Neural crest cell (in vitro differentiated cells): ENCODE results near the gene GNG14. TPM values are rescaled to one million over a fixed set of nuclear protein-coding genes. Genes with fewer than 3 reads are reported as not detected.
A peak's percentile ranks its signal among the peaks of the same experiment; 100 is the strongest.

Source experiments
- DNase-seq: peaks from one replicate; pipeline ENCODE4 v3.0.0; 2021; ENCODE audit warnings: low read depth, mixed read lengths, low spot score
- H3K27ac Mint-ChIP-seq: one replicate; pipeline ENCODE4 v1.8.0; 2021; ENCODE audit warnings: mild to moderate bottlenecking, mixed read lengths; ENCODE audit not compliant: unreplicated experiment
- H3K27me3 Mint-ChIP-seq: 2 replicates; pipeline ENCODE4 v1.8.0; 2021; ENCODE audit warnings: low read depth, mild to moderate bottlenecking, mixed read lengths
- H3K36me3 Mint-ChIP-seq: 2 replicates; pipeline ENCODE4 v1.8.0; 2021; ENCODE audit warnings: low read depth, mild to moderate bottlenecking, mixed read lengths
- H3K4me1 Mint-ChIP-seq: 2 replicates; pipeline ENCODE4 v1.8.0; 2021; ENCODE audit warnings: mixed read lengths
- H3K4me3 Mint-ChIP-seq: one replicate; pipeline ENCODE4 v1.8.0; 2021; ENCODE audit warnings: mild to moderate bottlenecking, mixed read lengths
- H3K9me3 Mint-ChIP-seq: 2 replicates; pipeline ENCODE4 v1.8.0; 2021; ENCODE audit warnings: mixed read lengths
- total RNA-seq: library from RNA; stranded (reverse); gene quantifications from 2 replicates; pipeline ENCODE4 v1.2.1, GENCODE V29; 2021
- TF ChIP-seq, protein P1 (sequence below): fragments of 200-600 bp; sonication (generic); conservative IDR thresholded peaks from 2 replicates; pipeline ENCODE4 v1.5.0; 2021; ENCODE audit warnings: antibody characterized with exemption, mild to moderate bottlenecking

The GNG14 gene
- total RNA-seq, 1 donor from 2014 or later = not detected

DNA sequence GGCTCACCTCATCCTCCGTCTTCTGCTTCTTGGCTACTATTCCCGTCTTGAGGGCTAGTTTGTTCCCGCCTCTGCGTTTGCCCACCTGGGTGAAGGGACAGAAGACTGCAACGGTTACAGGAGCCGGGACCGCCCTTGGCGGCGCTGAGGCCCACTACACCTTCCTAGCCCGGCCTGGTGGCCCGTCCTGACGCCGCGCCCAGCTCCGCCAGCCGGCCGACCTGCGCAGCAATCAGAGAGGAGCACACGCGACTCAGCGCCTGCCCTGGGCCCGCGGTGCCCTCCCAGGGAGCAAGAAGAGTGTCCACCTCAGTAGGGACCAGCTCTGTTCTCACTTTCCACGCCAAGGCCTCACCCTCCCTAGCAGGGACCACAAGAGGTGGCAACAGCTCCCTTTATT is 43.5 kb downstream of the GNG14 start:
- Mint-ChIP-seq H3K36me3 (peaks cover 22% of the 10 kb centered on the region), H3K27me3 (no peaks in the 10 kb centered on the region), H3K27ac (no peak overlapping the region), H3K9me3 (no peaks in the 10 kb centered on the region), H3K4me1 (peaks cover 27% of the 10 kb centered on the region), H3K4me3 (no peak overlapping the region)
- TF ChIP-seq, protein P1, sequence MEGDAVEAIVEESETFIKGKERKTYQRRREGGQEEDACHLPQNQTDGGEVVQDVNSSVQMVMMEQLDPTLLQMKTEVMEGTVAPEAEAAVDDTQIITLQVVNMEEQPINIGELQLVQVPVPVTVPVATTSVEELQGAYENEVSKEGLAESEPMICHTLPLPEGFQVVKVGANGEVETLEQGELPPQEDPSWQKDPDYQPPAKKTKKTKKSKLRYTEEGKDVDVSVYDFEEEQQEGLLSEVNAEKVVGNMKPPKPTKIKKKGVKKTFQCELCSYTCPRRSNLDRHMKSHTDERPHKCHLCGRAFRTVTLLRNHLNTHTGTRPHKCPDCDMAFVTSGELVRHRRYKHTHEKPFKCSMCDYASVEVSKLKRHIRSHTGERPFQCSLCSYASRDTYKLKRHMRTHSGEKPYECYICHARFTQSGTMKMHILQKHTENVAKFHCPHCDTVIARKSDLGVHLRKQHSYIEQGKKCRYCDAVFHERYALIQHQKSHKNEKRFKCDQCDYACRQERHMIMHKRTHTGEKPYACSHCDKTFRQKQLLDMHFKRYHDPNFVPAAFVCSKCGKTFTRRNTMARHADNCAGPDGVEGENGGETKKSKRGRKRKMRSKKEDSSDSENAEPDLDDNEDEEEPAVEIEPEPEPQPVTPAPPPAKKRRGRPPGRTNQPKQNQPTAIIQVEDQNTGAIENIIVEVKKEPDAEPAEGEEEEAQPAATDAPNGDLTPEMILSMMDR = no peak
- no peak for DNase-seq

DNA sequence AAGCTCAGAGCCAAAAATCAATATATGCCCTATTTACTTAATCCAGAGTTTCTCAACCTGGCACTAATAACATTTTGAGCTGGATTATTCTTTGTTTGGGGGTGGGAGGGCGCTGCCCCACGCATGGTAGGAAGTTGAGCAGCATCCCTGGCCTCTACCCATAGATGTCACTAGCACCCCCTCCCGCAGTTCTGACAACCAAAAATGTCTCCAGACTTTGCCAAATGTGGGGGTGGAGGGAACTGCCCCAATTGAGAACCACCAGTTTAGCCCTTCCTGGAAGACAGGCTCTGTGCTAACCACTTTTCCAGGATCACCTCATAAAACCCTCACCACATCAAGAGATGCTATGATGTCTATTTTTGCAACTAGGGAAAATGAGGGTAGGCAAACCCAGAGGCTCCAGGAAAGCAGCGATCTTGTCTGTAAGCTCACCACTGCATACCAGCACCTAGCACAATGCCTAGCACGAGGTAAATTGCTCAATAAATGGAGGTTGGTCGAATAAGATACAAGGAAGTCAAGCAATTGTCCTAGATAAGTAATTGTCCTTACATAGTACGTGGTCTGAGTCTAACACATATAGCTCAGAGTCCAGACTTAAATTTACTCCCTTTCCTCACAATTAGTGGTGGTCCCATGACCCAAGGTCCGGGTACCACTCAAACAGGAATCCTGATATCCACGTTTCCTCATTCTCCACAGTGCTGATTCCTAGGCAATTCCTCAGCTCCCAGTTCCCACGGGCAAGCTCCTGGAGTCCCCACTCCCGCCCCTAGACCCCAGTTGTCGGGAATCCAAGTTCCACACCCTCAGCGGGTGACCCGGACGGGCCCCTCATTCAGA is 45.8 kb downstream of the GNG14 start:
- peaks cover 41% of the 10 kb centered on the region for H3K4me1 Mint-ChIP-seq
- peaks cover 5% of the 10 kb centered on the region for H3K27me3 Mint-ChIP-seq
- H3K9me3 Mint-ChIP-seq = no peaks in the 10 kb centered on the region
- peak overlapping the region; percentile 93 for H3K27ac Mint-ChIP-seq
- H3K36me3 Mint-ChIP-seq = peaks cover 18% of the 10 kb centered on the region
- H3K4me3 Mint-ChIP-seq = peak overlapping the region; percentile 92
- TF ChIP-seq, protein P1 = peak; percentile 41
- no peak for DNase-seq

DNA sequence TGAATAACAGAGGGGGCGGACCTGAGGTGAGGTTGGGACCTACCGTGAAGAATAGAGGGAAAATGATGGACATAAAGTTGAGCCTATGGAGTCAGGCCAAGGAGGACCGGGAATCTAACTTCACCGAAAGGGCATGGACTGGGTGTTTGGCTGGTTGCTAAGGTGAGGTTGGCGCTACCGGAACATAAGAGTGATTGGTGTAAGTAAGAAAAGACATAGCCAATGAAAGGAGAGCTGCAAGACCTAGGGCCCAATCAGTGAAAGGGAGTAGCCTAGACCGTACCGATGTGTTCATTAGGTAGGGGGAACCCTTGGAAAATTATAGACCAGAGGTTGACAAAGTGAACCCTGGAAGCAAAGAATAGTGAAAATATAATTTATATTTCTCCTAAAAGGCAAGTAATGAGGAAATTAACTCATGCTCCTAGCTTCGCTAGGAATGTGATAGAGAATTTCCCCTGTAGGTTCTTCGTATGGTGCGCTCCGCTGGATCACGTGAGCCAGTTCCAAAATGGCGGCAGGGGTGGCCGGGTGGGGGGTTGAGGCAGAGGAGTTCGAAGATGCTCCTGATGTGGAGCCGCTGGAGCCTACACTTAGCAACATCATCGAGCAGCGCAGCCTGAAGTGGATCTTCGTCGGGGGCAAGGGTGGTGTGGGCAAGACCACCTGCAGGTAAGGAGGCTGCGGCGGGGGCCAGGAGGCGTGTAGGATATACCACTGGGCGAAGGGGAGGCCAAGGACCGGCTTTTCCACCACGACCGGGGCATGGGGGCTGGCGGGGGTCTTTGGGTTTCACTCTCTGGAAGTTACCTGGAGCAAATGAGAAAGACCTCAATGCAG is 49.4 kb downstream of the GNG14 start, which contains the start of gene GET3:
GET3 (plus strand) TSS at position 503 of the 840 bp plus-strand sequence; CDS start at position 512, 9 bp downstream.
- Mint-ChIP-seq H3K27me3 (peaks cover 5% of the 10 kb centered on the region), H3K4me3 (peak within 1 kb of the TSS; percentile 94), H3K4me1 (peaks cover 37% of the 10 kb centered on the region), H3K9me3 (no peaks in the 10 kb centered on the region), H3K27ac (peak within 1 kb of the TSS; percentile 99), H3K36me3 (peaks cover 16% of the 10 kb centered on the region)
- TF ChIP-seq, protein P1 = no peak
- peak; percentile 71 for DNase-seq

DNA sequence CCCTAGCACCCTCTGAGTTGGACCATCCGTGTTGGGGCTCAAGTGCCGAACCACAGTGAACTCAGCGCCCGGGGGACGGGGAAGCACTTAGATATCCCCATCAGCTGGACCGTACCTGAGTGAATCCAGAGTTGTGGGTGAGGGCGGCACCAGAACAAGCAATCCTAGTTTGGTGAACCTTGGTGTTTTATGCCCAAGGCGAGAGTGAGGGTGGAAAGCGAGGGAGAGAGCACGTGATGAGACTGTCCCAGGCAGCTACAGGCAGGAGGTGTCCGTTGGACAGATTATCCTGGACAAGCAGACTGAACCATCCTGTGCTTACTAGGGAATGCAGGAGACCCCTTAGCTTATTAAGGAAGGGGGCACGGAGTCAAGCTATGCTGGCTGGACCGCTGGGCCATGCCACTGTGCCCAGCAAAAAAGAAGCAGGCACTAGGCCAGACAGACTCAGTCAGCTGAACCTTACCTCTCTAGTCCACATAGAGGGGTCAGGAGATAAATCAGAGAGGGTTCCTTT is 50.1 kb downstream of the GNG14 start:
- TF ChIP-seq, protein P1 = no peak
- peaks cover 5% of the 10 kb centered on the region for H3K27me3 Mint-ChIP-seq
- no peak for DNase-seq
- no peaks in the 10 kb centered on the region for H3K9me3 Mint-ChIP-seq
- peak overlapping the region; percentile 99 for H3K27ac Mint-ChIP-seq
- H3K4me3 Mint-ChIP-seq = peak overlapping the region; percentile 94
- H3K4me1 Mint-ChIP-seq = peaks cover 31% of the 10 kb centered on the region
- H3K36me3 Mint-ChIP-seq = peaks cover 15% of the 10 kb centered on the region

Other genes with a start within 250 kb of the GNG14 start
- gene ZNF443, start 247.0 kb upstream of the GNG14 start, total RNA-seq = 9.9 and 10.3 TPM in 2 replicates
- 8.8 and 8.9 TPM in 2 replicates for gene ZNF709, start 203.2 kb upstream of the GNG14 start, total RNA-seq
- 9.9 and 10.7 TPM in 2 replicates for gene ZNF564, start 136.5 kb upstream of the GNG14 start, total RNA-seq
- 10.3 and 12.2 TPM in 2 replicates for gene ZNF490, start 77.2 kb upstream of the GNG14 start, total RNA-seq
- 18.9 and 22.4 TPM in 2 replicates for gene ZNF791, start 77.1 kb upstream of the GNG14 start, total RNA-seq
- gene MAN2B1, start 21.3 kb upstream of the GNG14 start, total RNA-seq = 99.8 and 103 TPM in 2 replicates
- 19.0 and 19.9 TPM in 2 replicates for gene WDR83, start 21.2 kb upstream of the GNG14 start, total RNA-seq
- gene DHPS, start 6.1 kb upstream of the GNG14 start, total RNA-seq = 98.8 and 106 TPM in 2 replicates
- 15.9 and 16.0 TPM in 2 replicates for gene FBXW9, start 8.6 kb downstream of the GNG14 start, total RNA-seq
- gene TNPO2, start 35.9 kb downstream of the GNG14 start, total RNA-seq = 127 and 138 TPM in 2 replicates
- 233 and 246 TPM in 2 replicates for gene TRIR, start 46.7 kb downstream of the GNG14 start, total RNA-seq
- gene GET3, start 49.5 kb downstream of the GNG14 start, total RNA-seq = 72.5 and 75.9 TPM in 2 replicates
- gene BEST2, start 63.8 kb downstream of the GNG14 start, total RNA-seq = not detected in 2 replicates
- 27.9 and 28.8 TPM in 2 replicates for gene HOOK2, start 87.6 kb downstream of the GNG14 start, total RNA-seq
- gene JUNB, start 103.5 kb downstream of the GNG14 start, total RNA-seq = 9.3 and 9.6 TPM in 2 replicates
- gene PRDX2, start 113.8 kb downstream of the GNG14 start, total RNA-seq = 651 and 672 TPM in 2 replicates
- 34.7 and 49.1 TPM in 2 replicates for gene THSD8, start 114.1 kb downstream of the GNG14 start, total RNA-seq
- gene RNASEH2A, start 118.6 kb downstream of the GNG14 start, total RNA-seq = 74.5 and 87.4 TPM in 2 replicates
- gene RTBDN, start 146.6 kb downstream of the GNG14 start, total RNA-seq = 0.36 TPM in 1 of 2 replicates, not detected in the other
- gene MAST1, start 150.5 kb downstream of the GNG14 start, total RNA-seq = 16.7 and 17.7 TPM in 2 replicates
- gene DNASE2, start 193.5 kb downstream of the GNG14 start, total RNA-seq = 8.6 and 11.2 TPM in 2 replicates
- gene KLF1, start 199.2 kb downstream of the GNG14 start, total RNA-seq = 0.18 TPM in 1 of 2 replicates, not detected in the other
- gene GCDH, start 203.2 kb downstream of the GNG14 start, total RNA-seq = 46.7 and 48.3 TPM in 2 replicates
- 1.4 and 2.0 TPM in 2 replicates for gene SYCE2, start 231.3 kb downstream of the GNG14 start, total RNA-seq
- 81.6 and 83.1 TPM in 2 replicates for gene FARSA, start 245.7 kb downstream of the GNG14 start, total RNA-seq